GM18867 (cell line): ENCODE data around the gene TP53BP1.

Experiments used
- ATAC-seq: cut with Tn5 transposase; IDR thresholded peaks from one replicate; pipeline ENCODE4 v1.9.1; 2021; ENCODE audit warnings: mild to moderate bottlenecking, moderate library complexity; ENCODE audit not compliant: unreplicated experiment

Gene TP53BP1

DNA sequence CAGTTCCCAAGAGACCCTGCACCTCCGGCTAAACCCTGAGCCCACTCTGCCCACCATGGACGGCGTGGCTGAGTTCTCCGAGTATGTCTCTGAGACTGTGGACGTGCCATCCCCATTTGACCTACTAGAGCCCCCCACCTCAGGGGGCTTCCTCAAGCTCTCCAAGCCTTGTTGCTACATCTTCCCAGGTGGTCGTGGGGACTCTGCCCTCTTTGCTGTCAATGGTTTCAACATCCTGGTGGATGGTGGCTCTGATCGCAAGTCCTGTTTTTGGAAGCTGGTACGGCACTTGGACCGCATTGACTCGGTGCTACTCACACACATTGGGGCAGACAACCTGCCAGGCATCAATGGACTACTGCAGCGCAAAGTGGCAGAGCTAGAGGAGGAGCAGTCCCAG lies 28.5 kb upstream of the TP53BP1 start:
- no peak for ATAC-seq

DNA sequence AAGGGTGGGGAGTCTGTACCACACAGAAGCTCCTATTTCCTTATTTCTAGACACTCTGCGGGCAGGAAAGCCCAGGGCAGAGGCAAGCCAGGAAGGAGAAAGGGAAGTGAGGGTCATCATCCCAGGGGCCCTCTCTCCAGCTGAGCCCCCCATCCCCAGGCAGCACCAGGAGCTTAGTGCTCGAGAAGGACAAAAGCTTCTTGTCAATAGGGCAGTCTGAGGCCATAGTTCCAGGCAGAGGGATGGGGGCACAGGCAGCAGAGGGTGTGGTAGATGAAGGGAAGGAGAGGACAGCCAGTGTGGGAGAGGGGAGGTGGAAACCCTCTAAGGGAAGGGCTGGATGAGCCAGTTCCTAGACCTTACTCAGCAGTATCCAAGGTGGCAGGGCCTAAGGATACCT lies 27.2 kb upstream of the TP53BP1 start:
- no peak for ATAC-seq

DNA sequence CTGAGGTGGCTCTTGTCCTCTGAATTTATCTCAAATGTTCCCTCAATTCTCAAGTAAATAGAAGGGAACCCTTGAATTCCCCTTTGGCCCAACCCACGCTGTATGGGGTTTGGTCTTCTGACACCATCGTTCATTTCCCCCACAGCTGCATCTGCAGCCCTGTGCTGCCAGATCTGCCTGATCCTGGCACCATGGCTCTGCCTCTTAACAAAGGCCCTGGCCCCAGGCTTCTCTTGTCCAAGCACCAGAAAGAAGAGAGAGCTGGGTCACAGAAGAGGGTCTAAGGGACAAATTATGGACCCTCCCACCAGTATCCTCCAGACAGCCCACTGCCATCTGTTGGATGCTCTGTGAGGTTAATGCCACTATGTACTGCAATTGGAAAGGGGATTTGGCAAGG lies 26.2 kb upstream of the TP53BP1 start:
- no peak for ATAC-seq

DNA sequence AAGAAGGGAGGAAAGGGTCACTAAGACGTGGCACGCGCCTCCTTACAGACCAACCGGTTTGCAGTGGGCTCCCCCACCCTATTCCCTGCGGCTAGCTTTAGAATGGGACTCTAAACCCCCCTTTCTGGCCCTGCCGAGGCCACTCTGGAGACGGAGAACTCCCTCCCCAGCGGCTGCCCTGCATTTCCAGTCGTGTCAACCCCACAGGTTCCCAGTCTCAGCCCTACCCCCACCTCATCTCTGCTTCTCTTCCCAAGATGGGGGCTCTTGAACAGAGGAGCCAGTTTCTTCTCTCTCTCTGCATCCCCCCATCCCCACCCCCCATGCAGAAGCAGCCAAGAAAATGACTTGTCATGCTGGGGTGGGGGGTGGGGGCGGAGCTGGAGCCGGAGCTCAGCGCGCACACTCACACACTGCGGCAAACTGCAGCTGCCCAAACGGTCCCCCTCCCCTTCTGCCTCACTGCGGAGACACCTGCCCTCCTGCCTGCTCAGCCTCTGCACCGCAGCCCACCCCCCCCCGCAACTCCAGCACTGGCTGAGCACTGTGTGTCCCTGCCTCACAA lies 25.3 kb upstream of the TP53BP1 start:
- ATAC-seq = no peak

DNA sequence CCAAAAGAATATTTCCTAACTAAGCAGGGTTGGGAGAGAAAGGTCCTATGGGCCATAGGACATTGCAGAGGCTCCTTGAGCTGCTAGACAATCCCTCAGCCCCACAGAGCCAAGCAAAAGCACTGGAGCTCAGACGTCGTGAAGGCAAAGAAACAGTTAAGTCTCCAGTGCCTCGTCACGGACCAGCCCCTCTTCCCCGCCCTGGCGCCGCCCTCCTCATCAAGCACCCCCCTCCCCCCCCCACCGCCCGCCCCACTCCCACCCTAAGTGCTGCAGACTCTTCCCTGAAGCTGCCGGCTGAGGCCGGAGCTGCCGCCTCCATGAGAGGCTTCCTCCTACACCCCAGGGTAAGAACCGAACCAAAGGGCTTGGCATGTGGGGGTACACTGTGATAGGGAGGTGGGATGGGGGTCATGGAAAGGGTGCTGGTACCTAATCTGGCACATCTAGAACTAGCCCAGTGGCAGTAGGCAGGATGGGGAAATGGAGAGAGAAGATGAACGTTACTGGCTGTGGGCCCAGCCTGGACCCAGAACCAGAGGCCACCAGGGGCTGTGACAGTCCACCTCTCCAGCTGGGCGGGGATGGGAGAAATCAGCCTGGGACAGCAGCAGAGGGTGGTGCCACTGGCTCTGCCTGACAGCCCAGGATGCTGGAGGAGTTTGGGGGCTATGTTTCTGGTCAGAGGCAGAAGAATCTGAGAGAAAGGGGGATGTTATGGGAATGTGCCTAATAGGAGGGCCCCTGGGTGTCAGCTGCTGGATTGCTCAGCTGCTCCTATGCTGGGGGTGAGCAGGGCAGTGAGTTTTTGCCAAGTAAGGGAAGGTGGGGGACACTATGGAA lies 24.6 kb upstream of the TP53BP1 start, which contains the start of gene MAP1A:
MAP1A (plus strand) TSS at position 255 of the 843 bp plus-strand sequence. CDS start 3,866 bp downstream, outside the sequence.
- ATAC-seq = no peak

DNA sequence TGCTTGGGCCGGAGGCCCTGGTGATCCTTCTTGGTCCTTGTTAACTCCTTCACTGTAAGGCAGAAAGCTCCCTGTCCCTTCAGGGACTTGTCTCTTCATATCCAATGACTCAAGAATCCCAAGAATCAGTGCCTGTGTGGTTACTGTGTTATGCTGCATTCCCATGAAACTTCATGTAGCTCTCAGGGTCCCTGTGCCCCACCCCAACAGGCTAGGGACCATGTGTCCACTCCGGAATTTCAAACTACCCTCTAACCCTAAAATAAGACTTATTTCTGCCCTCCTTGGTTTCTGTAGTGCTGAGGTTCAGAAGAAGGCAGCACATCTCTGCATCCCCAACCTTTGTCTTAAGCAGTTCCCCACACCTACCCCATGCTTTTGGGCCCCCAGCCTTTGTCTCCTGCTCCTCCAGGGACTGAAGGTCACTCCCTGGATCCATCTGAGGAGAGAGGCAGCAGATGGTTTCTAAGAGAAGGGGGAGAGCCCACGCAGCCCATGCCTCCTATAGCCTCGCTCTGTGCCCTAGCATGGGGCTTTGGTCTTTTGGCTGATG lies 23.9 kb upstream of the TP53BP1 start:
- no peak for ATAC-seq

DNA sequence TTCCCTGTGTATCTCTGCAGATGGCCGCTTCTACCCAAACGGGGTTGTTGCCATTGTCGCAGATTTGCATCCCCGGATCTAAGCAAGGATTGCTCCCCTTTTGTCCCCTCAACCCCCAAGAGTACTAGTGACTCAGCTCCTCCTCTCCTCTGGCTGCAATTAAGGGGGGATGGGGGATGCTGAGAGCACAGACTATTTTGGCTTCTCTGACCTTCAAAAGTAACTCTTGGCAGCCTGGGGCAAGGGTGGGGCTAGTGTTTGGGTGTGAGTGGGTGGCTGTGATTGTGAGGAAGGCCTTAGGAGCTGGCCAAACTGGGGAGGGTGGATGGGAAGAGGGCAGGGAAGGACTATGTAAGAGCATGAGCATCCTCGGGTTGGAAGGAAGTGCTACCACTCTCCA lies 23.2 kb upstream of the TP53BP1 start:
- no peak for ATAC-seq

DNA sequence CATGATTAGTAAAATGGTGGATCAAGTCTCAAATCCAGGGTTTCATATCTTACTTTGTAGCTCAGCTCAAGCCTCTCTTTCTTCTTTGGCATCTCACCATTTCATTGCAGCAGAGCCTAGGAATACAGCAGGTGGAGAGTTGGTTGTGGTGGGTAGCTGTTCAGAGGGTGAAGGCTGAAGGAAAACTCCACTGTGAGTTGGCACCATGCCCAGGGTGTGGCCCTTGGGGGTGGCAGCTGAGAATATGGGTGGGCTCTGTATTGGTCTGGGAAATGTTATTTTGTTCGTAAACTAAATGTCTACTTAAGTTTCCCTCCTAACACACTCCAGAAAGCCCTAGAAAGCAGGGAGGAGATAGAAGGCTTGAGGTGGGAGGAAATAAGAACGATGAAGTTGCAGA lies 22.8 kb upstream of the TP53BP1 start:
- no peak for ATAC-seq

DNA sequence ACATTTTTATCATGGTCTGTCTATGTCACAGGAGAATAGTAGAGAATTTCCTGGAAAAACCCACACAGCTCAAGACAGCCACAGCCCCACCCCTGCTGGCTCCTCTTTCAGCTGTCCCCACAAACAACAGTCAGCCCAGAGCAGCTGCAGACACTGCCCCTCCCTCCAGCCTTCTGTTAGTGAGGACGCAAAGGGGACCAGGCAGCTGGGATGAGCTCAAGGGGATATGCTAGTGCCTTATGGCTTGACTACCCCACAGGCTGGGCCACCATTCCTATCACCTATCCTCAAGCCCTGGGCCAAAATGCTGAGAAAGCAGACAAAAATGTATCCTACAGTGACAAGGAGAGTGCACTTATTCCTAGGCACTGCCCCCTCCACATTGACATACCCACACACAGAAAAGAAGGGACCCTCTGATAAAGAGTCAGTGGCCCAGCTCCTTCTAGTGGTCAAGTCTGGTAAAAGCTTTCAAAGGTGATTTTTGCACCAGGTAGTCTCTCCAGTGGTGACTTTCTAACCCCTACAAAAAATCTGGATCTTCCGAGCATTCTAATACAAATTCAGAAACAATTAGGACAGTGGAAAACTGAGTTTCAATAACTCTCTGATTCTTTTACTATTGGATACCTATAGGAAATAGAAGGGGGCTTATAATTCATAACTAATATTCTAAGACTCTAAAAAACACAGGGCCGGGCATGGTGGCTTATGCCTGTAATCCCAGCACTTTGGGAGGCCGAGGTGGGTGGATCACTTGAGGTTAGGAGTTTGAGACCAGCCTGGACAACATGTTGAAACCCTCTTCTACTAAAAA lies 21.5 kb upstream of the TP53BP1 start:
- ATAC-seq = no peak

DNA sequence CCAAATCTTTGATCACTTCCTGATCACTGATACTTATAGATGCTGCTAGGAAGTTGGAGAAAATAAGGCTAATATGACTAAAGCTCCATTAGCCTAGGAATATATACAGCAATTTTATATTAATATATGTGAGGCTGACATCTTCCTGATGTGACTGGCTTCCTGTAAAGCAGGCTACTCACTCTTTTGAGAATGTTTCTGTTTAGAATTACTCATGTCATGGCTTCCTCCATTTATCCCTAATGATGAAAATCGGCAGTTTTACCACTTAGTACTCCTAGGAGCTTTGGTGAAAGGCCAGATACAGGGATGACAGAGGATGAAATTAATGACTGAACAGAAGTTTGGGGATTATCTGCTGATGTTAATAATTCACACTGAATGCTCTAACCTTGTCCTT lies 20.6 kb upstream of the TP53BP1 start:
- ATAC-seq = no peak

DNA sequence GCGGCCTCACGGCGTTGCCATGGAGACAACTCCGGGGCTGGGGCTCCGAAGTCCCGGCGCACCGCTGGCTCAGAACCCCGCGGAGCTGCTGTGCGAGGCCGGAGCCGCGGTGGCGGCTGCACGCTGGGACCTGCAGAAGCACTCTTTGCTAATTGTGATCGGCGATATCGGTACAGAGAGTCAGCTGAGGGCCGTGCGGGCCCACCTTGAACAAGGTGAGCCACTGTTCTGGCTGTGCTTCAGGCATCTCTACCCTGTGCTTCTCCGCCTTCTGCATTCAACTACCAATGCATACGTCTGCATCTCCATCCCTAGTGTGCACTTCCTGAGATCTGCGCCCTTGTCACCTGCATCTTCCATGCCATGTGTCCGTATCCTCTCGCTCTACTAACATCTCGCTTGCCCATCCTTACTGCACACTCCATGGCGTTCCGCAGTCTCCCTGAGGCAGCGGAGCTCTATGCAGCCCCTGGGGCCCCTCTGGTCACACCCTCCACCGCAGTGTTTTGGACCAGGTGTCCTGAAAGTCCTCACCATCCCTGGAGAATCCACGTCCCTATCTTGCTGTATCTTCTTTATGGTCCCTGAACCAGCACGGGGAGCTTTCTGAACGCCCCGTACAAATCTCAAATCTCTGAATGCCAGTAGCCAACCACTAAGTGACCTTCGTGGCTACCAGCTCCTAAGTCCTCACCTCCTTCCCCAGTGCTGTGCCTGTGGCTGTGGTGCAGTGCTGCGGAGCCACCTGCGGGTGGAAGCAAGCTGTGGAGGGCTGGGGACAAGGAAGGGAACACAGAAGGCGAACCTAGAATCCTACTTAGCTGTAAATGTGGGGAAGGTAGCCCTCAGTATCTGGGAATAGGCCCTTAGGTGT lies 18.3 kb upstream of the TP53BP1 start:
- ATAC-seq = peak; percentile 2

DNA sequence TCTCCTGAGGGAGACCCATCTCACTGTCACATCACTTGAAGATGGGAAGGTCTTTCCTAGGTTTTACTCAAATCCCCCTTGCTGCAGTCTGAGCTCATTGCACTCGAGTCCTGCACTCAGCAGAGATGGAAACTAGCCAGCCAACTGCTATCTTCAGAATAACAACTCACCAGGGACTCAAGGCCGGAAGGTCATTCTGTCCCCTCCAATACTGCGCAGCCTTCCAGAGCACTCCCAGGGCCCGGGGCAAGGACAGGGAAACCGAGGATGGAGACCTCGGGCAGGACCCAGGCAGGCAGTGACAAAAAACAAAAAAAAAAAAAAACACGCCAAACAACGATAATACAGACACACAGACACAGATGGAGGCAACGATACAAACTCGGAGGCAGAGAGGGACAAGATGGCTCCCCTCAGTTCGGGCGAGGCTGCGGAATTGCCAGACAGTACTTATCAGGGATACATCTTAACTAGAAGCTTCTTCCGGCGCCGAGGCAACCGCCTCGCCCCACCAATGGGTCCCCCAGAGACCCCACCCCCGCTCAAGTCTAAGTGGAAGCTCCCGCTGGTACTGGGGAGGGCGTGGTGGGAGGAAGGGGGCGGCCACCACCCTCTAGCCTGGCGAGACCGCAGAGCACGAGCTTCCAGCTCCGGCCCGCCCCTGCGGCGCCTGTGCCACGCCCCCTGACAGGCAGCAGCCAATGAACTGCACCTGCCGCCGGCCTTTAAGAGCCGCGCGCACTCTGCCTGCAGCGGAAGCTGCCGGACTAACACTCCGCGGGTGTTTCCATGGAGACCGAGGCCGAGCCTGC lies 17.4 kb upstream of the TP53BP1 start:
- ATAC-seq = peak; percentile 96

DNA sequence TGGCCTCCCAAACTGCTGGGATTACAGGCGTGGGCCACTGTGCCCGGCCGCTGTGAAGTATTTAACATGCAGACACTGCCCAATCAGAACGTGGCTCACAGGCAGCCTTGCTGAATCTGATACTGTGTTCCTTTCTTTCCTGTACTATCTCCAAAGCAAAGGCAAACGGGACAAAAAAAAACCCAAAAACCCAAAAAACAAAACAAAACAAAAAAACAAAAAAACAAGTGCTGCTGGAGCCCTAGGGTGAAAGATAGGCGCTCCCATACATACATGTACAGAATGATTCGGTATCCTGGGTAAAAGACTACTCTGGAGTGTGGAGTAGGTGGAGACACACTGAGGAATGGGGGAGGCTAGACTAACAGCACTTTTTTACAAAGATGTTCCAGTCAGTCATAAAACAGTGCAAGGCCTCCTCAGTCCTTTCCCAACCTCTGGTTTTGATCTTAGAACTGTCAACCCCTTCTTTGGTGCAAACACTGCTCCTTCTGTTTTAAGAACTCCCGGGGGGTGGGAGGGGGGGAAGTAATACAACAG lies 16.8 kb upstream of the TP53BP1 start:
- ATAC-seq = no peak

DNA sequence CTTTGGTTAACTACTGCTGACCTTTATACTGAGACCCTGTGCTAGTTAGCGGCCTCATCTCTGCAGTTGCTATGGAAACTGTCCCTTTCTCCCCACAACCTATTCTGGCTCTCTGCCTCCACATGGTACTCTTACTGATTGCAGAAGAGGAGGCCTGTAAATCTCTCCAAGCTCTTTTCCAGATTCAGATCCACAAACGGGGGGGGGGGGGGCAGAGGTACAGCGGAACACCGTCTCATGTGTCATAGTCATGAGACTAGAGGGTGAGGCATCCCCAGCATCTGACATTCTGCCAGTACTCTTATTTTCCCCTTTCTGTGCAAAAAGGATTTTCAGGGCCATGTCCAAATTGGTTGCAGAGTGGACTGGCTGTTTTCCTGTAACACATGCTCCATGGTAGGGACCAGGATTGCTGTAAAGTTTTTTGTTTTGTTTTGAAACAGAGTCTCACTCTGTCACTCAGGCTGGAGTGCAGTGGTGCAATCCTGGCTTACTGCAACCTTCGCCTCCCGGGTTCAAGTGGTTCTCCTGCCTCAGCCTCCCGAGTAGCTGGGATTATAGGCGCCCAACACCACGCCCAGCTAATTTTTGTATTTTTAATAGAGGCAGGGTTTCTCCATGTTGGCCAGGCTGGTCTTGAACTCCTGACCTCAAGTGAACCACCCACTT lies 16.2 kb upstream of the TP53BP1 start:
- no peak for ATAC-seq

DNA sequence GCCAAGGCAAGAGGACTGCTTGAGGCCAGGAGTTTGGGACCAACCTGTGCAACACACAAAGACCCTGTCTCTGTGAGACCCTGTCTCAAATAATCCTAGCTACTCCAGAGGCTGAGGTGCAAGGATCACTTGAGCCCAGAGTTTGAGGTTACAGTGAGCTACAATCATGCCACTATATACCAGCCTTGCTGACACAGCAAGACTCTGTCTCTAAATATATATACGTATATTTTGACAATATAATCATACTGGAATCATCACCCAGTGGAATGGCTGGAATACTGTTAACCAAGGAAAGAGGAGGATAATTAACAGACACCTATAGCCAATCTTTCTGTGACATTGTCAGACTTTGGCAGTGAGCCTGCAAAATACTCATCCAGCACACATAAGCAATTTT lies 15.5 kb upstream of the TP53BP1 start:
- ATAC-seq = no peak

DNA sequence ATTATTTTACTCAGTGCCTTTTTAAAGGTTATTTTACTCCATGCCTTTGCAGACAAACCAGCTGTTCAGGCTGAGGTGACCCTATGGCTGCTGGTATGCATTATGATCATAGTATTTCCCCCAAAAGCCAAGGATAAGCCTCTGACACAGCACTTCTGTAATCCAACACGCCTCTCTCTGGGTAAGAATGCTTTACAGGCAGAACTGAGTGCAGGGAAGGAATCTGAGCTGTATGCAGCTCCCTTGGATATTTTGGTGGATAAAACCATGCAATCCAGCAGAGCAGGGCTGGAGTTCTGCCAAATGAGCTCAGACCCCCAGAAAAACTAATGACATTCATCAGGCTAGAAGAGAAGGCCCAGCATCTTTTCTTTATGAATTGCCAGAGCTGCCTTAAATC lies 12.8 kb upstream of the TP53BP1 start:
- ATAC-seq = no peak

DNA sequence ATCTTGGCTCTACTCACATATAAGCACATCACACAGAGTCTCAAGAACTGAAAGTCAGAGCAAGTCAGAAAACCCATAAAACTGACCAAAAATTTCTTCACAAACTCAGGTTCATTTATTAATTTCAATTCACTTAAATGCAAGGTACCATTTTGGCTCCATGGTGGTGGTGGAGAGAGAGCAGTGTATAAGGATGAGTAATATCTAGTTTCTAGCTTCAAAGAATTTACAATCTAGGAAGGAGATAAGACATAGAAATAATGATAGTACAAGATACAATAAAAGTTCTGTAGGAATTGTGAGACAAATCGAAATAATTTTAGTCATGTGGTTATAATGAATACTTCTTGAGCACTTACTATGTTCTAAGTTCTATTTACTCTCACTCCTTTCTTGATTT lies 6.7 kb upstream of the TP53BP1 start:
- ATAC-seq = no peak

DNA sequence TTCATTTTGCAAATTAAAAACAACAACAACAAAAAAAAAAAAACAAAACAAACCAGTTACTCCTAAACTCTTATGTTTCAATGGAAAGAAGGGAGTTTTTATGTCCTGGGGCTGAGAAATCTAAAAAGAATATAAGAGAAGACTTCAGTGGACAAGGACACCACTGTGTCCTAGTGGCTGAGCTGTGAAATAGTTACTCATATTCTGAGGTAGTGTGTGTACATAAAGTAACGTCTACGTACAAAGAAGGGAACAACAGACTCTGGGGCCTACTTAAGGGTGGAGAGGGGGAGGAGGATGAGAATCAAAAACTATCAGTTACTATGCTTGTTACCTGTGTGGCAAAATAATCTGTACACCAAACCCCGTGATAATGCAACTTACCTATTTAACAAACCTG lies 6.0 kb upstream of the TP53BP1 start:
- no peak for ATAC-seq
